Measurements from ENCODE around the gene EME2. TPM values are rescaled to one million over a fixed set of nuclear protein-coding genes. Genes with fewer than 3 reads are reported as not detected.

EME2 gene
- 15.5 TPM for total RNA-seq
- long read RNA-seq, partial matches to known transcripts, result 2 of 18 reads
- long read RNA-seq, other reads (novel, unspliced or antisense), result 16 of 18 reads

DNA sequence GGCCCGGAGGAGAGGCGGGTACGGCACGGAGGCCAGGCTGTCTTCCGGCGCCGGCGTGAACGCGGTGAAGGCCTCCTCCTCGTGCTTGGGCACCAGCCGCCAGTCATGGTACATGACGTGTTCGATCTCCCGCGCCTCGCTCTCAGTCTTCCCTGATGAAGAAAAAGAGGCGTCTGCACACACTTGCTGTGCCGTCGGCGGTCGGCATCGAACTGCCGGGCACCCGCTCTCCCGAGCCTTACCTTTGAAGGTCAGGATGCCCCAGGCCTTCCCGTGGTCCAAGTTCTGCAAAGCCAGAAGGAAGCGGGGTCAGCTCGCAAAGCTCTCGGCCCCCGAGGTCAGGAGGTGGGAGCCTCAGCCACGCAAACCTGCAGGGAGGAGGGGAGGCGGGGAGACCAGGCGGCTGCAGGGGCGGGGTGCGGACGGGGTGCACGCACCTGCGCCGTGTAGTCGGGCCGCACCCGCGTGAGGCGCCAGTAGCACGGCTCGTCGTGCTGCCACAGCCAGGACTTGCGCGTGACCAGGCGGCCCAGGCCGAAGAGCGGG, at the start of gene EME2:
EME2 (plus strand) TSS at position 449 of the 546 bp plus-strand sequence. CDS start 418 bp downstream, outside the sequence.
- ATAC-seq, result peak; percentile 0 to 4

DNA sequence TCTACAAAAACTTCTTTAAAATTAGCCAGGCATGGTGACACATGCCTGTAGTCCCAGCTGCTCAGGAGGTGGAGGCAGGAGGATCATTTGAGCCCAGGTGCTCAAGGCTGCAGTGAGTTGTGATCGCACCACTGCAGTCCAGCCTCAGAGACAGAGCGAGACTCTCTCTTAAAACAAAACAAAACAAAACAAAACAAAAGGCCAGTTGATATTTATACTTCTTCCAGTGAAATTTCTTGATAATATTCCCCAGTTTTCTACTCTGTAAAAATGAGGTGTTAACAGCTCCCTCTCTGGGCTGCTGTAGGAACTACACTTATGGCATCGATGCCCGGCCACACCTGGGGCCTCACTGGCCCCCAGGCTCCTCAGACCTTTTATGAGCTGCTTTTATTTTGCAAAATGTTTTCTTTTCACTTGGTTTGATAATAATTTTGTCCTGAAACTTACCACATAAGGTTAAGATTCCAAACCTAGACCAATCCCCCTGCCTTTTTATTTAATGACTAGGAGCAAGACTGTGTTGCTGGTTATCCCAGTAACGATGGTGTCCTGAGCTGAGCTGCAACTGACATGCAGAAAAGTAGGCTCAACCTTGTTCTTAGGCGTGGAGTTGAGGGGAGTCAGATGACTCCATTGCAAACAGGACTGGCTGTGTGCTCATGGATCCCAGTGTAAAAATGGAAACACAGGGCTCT, 49.0 kb upstream of the EME2 start:
- intact Hi-C loops (cut with DNase I), result no loop called here
- H3K9me3 ChIP-seq, result no peaks in the 10 kb centered on the region
- DNase-seq (no peak), ATAC-seq (peak; percentile 50 to 58)
- H3K4me1 ChIP-seq, result peaks cover 38% of the 10 kb centered on the region
- H3K27ac ChIP-seq, result no peak overlapping the region
- H3K27me3 ChIP-seq (ENCODE audit: low read depth), result no peaks in the 10 kb centered on the region
- H3K4me3 ChIP-seq, result no peak overlapping the region
- peak; percentile 85 for TF ChIP-seq CTCF (IDR thresholded peaks at IDR 0.05)
- H3K36me3 ChIP-seq, result peaks cover 30% of the 10 kb centered on the region

More for the DNA sequence above, at the start of gene EME2:
- H3K27ac ChIP-seq, result peak within 1 kb of the TSS; percentile 94
- H3K36me3 ChIP-seq, result peaks cover 50% of the 10 kb centered on the region
- H3K27me3 ChIP-seq (ENCODE audit: low read depth), result no peaks in the 10 kb centered on the region
- peaks cover 37% of the 10 kb centered on the region for H3K4me1 ChIP-seq
- no peak for DNase-seq
- peak within 1 kb of the TSS; percentile 98 for H3K4me3 ChIP-seq
- intact Hi-C loops (cut with DNase I), result no loop called here
- H3K9me3 ChIP-seq, result no peaks in the 10 kb centered on the region
- TF ChIP-seq CTCF (IDR thresholded peaks at IDR 0.05), result no peak

DNA sequence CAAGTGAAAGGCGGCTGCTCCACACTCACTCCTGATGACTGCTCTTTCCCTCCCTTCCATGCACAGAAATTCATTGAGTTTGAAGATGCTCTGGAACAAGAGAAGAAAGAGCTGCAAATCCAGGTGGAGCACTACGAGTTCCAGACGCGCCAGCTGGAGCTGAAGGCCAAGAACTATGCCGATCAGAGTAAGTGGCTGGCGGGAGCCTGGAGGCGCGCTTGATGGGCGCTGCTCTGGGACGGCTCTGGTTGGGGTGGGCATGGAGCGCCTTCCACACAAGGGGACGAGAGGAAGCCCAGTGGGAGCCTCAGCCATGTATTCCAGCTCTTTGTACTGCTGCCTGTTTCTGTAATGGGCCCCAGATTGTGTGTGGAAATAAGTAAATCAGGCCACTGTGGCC, 48.1 kb upstream of the EME2 start:
- ATAC-seq (no peak), DNase-seq (no peak)

GRCh38 chr16:1726661-1727502, 45.7 kb upstream of the EME2 start:
- intact Hi-C loops (cut with DNase I), result no loop called here
- DNase-seq (no peak), ATAC-seq (no peak)
- Histone ChIP-seq H3K4me3 (no peak overlapping the region), H3K36me3 (peaks cover 60% of the 10 kb centered on the region), H3K27me3 (ENCODE audit: low read depth) (no peaks in the 10 kb centered on the region), H3K27ac (no peak overlapping the region), H3K9me3 (no peaks in the 10 kb centered on the region), H3K4me1 (peaks cover 20% of the 10 kb centered on the region)
- no peak for TF ChIP-seq CTCF (IDR thresholded peaks at IDR 0.05)

More for the DNA sequence above, 48.1 kb upstream of the EME2 start:
- Histone ChIP-seq H3K36me3 (peaks cover 39% of the 10 kb centered on the region), H3K9me3 (no peaks in the 10 kb centered on the region), H3K27me3 (ENCODE audit: low read depth) (no peaks in the 10 kb centered on the region), H3K4me1 (peaks cover 33% of the 10 kb centered on the region), H3K4me3 (no peak overlapping the region), H3K27ac (no peak overlapping the region)
- no peak for TF ChIP-seq CTCF (IDR thresholded peaks at IDR 0.05)
- intact Hi-C loops (cut with DNase I), result no loop called here
